Activated T-cell treated with anti-CD3 and anti-CD28 coated beads for 24 hours (primary cell): ENCODE results near the gene MCTP2.
"Not testable (repeated sequence)": the region's sequence is repeated elsewhere in the genome, so short reads cannot be mapped to it uniquely, and the experiment has no call there.

Source experiments
- DNase-seq: peaks from one replicate; pipeline ENCODE4 v3.0.0-alpha.2; 2020; ENCODE audit warnings: low read depth

MCTP2 gene

GRCh38 chr15:94236608-94237007 is 5.2 kb downstream of the MCTP2 start:
- DNase-seq = no peak

GRCh38 chr15:94237903-94238302 is 6.5 kb downstream of the MCTP2 start:
- DNase-seq = no peak

GRCh38 chr15:94238539-94239118 is 7.3 kb downstream of the MCTP2 start:
- no peak for DNase-seq

- DNase-seq = no peak
These were observed 8.1 kb downstream of the MCTP2 start for GRCh38 chr15:94239474-94239873.

GRCh38 chr15:94240480-94240879 is 9.1 kb downstream of the MCTP2 start:
- DNase-seq = no peak

GRCh38 chr15:94242257-94242656 is 10.9 kb downstream of the MCTP2 start:
- no peak for DNase-seq

- not testable (repeated sequence) for DNase-seq
These were observed 11.6 kb downstream of the MCTP2 start for GRCh38 chr15:94243003-94243402.

GRCh38 chr15:94243418-94243817 is 12.1 kb downstream of the MCTP2 start:
- no peak for DNase-seq

GRCh38 chr15:94246016-94246415 is 14.7 kb downstream of the MCTP2 start:
- DNase-seq = no peak

GRCh38 chr15:94247789-94248638 is 16.7 kb downstream of the MCTP2 start:
- no peak for DNase-seq

- DNase-seq = no peak
These were observed 19.4 kb downstream of the MCTP2 start for GRCh38 chr15:94250801-94251200.

- no peak for DNase-seq
These were observed 20.9 kb downstream of the MCTP2 start for GRCh38 chr15:94252223-94252766.

- DNase-seq = no peak
These were observed 21.6 kb downstream of the MCTP2 start for GRCh38 chr15:94252906-94253491.

GRCh38 chr15:94253742-94254141 is 22.4 kb downstream of the MCTP2 start:
- DNase-seq = no peak

- DNase-seq = no peak
These were observed 24.2 kb downstream of the MCTP2 start for GRCh38 chr15:94255540-94255939.

GRCh38 chr15:94256511-94256910 is 25.1 kb downstream of the MCTP2 start:
- no peak for DNase-seq

- DNase-seq = not testable (repeated sequence)
These were observed 26.4 kb downstream of the MCTP2 start for GRCh38 chr15:94257776-94258175.

- DNase-seq = no peak
These were observed 26.9 kb downstream of the MCTP2 start for GRCh38 chr15:94258246-94258645.

GRCh38 chr15:94259121-94259751 is 27.9 kb downstream of the MCTP2 start:
- no peak for DNase-seq

- no peak for DNase-seq
These were observed 28.5 kb downstream of the MCTP2 start for GRCh38 chr15:94259863-94260262.

GRCh38 chr15:94262201-94262600 is 30.8 kb downstream of the MCTP2 start:
- DNase-seq = no peak
